Right lobe of liver (tissue), 4 donors: ENCODE results near the gene SEPTIN8.

Experiments
- CTCF ChIP-seq, 4 donors: fragments of 200-600 bp in 3 of 4; fragments of 450-650 bp in 1 of 4; IDR thresholded peaks; one replicate each; pipeline versions ENCODE4 v1.5.1 to v1.8.0; 2016 to 2022; ENCODE audit warnings: antibody characterized with exemption in 4 of 4, mild to moderate bottlenecking in 2 of 4
- POLR2A ChIP-seq: fragments of 450-650 bp; IDR thresholded peaks from one replicate; pipeline ENCODE4 v1.6.1; 2017; ENCODE audit warnings: antibody characterized with exemption, mild to moderate bottlenecking
- donor health status: DM: no; HTN: no; CAD: no.
- donor health status: DM: no; HTN: no; CAD: no.
- donor health status: DM: no; HTN: yes; CAD: no.

- TF ChIP-seq CTCF (IDR thresholded peaks at IDR 0.05) (no peak), POLR2A (no peak)
Observed at GRCh38 chr5:132826424-132827082, 49.5 kb upstream of the SEPTIN8 start.
